Duodenal mucosa (tissue), 2 donors: ENCODE data around the gene PRR20C.
"Not testable (repeated sequence)": the region's sequence is repeated elsewhere in the genome, so short reads cannot be mapped to it uniquely, and the experiment has no call there.

Experiments
- H3K27ac ChIP-seq: one replicate; pipeline ENCODE4 v1.7.0; 2013; ENCODE audit warnings: low read depth, low read length
- H3K27me3 ChIP-seq, 2 donors: one replicate each; pipeline ENCODE4 v1.7.0; 2013; ENCODE audit warnings: low read length in 2 of 2, control low read depth in 1 of 2; ENCODE audit not compliant: insufficient read depth in 2 of 2, control insufficient read depth in 1 of 2
- H3K36me3 ChIP-seq, 2 donors: one replicate each; pipeline ENCODE4 v1.7.0; 2013; ENCODE audit warnings: low read length in 2 of 2, control low read depth in 1 of 2; ENCODE audit not compliant: insufficient read depth in 2 of 2, control insufficient read depth in 1 of 2
- H3K4me1 ChIP-seq, 2 donors: one replicate each; pipeline ENCODE4 v1.7.0; 2013; ENCODE audit warnings: low read length in 2 of 2, control low read depth in 1 of 2; ENCODE audit not compliant: insufficient read depth in 2 of 2, control insufficient read depth in 1 of 2
- H3K4me3 ChIP-seq, 2 donors: one replicate each; pipeline ENCODE4 v1.7.0; 2013; ENCODE audit warnings: low read length in 2 of 2, low read depth in 1 of 2
- H3K9ac ChIP-seq, 2 donors: one replicate each; pipeline ENCODE4 v1.7.0; 2013; ENCODE audit warnings: low read length in 2 of 2, low read depth in 1 of 2
- H3K9me3 ChIP-seq, 2 donors: one replicate each; pipeline ENCODE4 v1.7.0; 2013; ENCODE audit warnings: low read length in 2 of 2, control low read depth in 1 of 2; ENCODE audit not compliant: control insufficient read depth in 1 of 2

The PRR20C gene

DNA sequence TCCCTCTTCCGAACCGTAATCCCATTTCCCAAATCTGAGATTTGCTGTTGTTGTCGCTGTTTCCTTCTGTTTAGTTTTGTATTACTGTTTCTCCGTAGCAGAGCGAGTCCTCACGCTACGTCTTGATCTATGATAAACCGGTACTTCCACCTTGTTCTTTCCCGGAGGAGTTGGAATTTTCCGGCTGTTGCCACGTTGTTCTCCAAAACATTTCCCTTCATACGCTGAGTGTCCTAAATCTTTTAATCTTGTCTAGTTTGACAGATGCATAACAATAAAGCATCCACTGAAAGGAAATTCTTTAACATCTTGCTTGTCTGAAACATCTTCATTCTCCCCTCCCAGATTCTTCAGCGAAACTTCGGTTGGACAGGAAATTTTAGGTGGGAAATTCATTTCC, 5.8 kb upstream of the PRR20C start:
- not testable (repeated sequence) for H3K4me3 ChIP-seq, H3K4me1 ChIP-seq, H3K9ac ChIP-seq, H3K9me3 ChIP-seq, H3K27me3 ChIP-seq, H3K27ac ChIP-seq, H3K36me3 ChIP-seq

DNA sequence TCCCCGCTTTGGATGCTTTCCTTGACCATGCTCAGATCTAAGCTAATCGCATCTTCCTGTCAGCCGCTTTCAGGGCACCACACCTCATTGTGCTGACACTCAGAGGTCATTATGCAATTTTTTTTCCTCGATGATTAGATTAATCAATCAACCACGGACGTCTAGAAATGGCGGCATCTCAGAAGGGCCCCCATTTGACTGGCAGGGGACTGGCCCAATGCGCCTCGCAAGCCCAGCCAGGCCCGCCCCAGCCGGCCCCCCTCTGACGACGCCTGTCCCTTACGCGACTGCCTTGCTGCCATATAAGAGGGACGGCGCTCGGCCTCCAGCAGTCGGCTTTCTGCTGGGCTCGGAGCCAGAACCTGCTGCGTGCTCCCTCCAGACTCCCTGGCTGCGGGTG, 6.5 kb downstream of the PRR20C start, which contains the start of gene PRR20D:
PRR20D (plus strand) TSS at position 301 of the 400 bp plus-strand sequence. CDS start 387 bp downstream, outside the sequence.
- not testable (repeated sequence) for H3K27ac ChIP-seq, H3K9me3 ChIP-seq, H3K27me3 ChIP-seq, H3K4me3 ChIP-seq, H3K36me3 ChIP-seq, H3K9ac ChIP-seq, H3K4me1 ChIP-seq

DNA sequence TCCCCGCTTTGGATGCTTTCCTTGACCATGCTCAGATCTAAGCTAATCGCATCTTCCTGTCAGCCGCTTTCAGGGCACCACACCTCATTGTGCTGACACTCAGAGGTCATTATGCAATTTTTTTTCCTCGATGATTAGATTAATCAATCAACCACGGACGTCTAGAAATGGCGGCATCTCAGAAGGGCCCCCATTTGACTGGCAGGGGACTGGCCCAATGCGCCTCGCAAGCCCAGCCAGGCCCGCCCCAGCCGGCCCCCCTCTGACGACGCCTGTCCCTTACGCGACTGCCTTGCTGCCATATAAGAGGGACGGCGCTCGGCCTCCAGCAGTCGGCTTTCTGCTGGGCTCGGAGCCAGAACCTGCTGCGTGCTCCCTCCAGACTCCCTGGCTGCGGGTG, 13.0 kb downstream of the PRR20C start, which contains the start of gene PRR20E:
PRR20E (plus strand) TSS at position 301 of the 400 bp plus-strand sequence. CDS start 387 bp downstream, outside the sequence.
- H3K27ac ChIP-seq, H3K27me3 ChIP-seq, H3K4me1 ChIP-seq, H3K4me3 ChIP-seq, H3K36me3 ChIP-seq, H3K9ac ChIP-seq, H3K9me3 ChIP-seq: not testable (repeated sequence)

DNA sequence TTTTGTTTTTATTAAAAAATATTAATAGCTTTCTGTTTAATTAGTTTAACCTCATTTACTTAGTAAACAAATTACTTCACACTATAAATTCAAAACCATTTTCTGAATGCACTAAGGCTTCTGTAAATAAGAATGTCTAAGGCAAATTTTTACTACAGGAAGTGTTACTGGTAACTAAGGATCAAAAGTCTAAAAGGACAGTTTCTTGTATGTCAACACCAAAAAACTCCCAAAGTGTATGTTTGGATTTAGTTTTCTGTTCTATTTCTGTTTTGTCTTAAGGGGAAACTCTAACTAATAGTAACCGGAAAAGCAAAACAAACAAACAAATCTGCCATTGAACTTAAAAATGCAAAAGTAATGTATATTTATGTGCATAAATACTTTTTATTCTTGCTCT, 37.8 kb downstream of the PRR20C start:
- H3K27me3 ChIP-seq = no peaks in the 10 kb centered on the region
- no peak overlapping the region for H3K27ac ChIP-seq
- peaks cover 0 to 5% of the 10 kb centered on the region in 2 donors for H3K9me3 ChIP-seq
- no peak overlapping the region for H3K4me3 ChIP-seq
- no peaks in the 10 kb centered on the region for H3K36me3 ChIP-seq
- no peak overlapping the region for H3K9ac ChIP-seq
- H3K4me1 ChIP-seq = no peaks in the 10 kb centered on the region
